H9 (cell line): ENCODE measurements around the gene MEIOSIN. TPM values are rescaled to one million over a fixed set of nuclear protein-coding genes. Genes with fewer than 3 reads are reported as not detected.

ENCODE experiments used
- DNase-seq: peaks from one replicate; pipeline ENCODE4 v3.0.0-alpha.2; 2017
- H2AFZ ChIP-seq: one replicate; pipeline ENCODE4 v1.6.1; 2013; ENCODE audit warnings: mild to moderate bottlenecking, low read length, control low read depth, moderate library complexity
- H2AK5ac ChIP-seq: 2 replicates; pipeline ENCODE4 v1.6.1; 2013; ENCODE audit warnings: low read length, control low read depth, mixed read lengths; ENCODE audit not compliant: insufficient read length
- H2BK120ac ChIP-seq: one replicate; pipeline ENCODE4 v1.6.1; 2013; ENCODE audit warnings: low read depth, mild to moderate bottlenecking, low read length, control low read depth, inconsistent platforms; ENCODE audit not compliant: poor library complexity, severe bottlenecking
- H2BK12ac ChIP-seq: 2 replicates; pipeline ENCODE4 v1.6.1; 2013; ENCODE audit warnings: low read length, control low read depth, mixed read lengths, low read depth; ENCODE audit not compliant: insufficient read length
- H2BK15ac ChIP-seq: 2 replicates; pipeline ENCODE4 v1.6.1; 2013; ENCODE audit warnings: low read depth, low read length, control low read depth
- H2BK20ac ChIP-seq: one replicate; pipeline ENCODE4 v1.6.1; 2013; ENCODE audit warnings: low read depth, mild to moderate bottlenecking, low read length, control low read depth, inconsistent platforms; ENCODE audit not compliant: poor library complexity, severe bottlenecking
- H2BK5ac ChIP-seq: 2 replicates; pipeline ENCODE4 v1.6.1; 2013; ENCODE audit warnings: low read length, control low read depth, mixed read lengths; ENCODE audit not compliant: insufficient read length
- H3K14ac ChIP-seq: 2 replicates; pipeline ENCODE4 v1.6.1; 2013; ENCODE audit warnings: low read length, control low read depth; ENCODE audit not compliant: insufficient read depth
- H3K18ac ChIP-seq: 2 replicates; pipeline ENCODE4 v1.6.1; 2013; ENCODE audit warnings: low read depth, mild to moderate bottlenecking, mixed read lengths, low read length, control low read depth; ENCODE audit not compliant: insufficient read length
- H3K23ac ChIP-seq: 2 replicates; pipeline ENCODE4 v1.6.1; 2013; ENCODE audit warnings: low read length, control low read depth, mixed read lengths, low read depth; ENCODE audit not compliant: insufficient read length
- H3K23me2 ChIP-seq: 2 replicates; pipeline ENCODE4 v1.6.1; 2013; ENCODE audit warnings: low read depth, mild to moderate bottlenecking, mixed read lengths, low read length, control low read depth; ENCODE audit not compliant: insufficient read length, poor library complexity, severe bottlenecking
- H3K27ac ChIP-seq: 2 replicates; pipeline ENCODE4 v1.5.1; 2013; ENCODE audit warnings: low read length, control low read depth, mixed read lengths, low read depth; ENCODE audit not compliant: insufficient read length
- H3K27me3 ChIP-seq: 2 replicates; pipeline ENCODE4 v1.6.1; 2013; ENCODE audit warnings: low read length, control low read depth, inconsistent platforms; ENCODE audit not compliant: insufficient read depth
- H3K4ac ChIP-seq: 2 replicates; pipeline ENCODE4 v1.6.1; 2013; ENCODE audit warnings: low read depth, mild to moderate bottlenecking, control low read depth, inconsistent platforms, low read length, moderate library complexity
- H3K4me1 ChIP-seq: 2 replicates; pipeline ENCODE4 v1.6.1; 2013; ENCODE audit warnings: low read length, control low read depth, inconsistent platforms; ENCODE audit not compliant: insufficient read depth
- H3K4me2 ChIP-seq: 2 replicates; pipeline ENCODE4 v1.6.1; 2013; ENCODE audit warnings: low read length, control low read depth, mixed read lengths; ENCODE audit not compliant: insufficient read length, insufficient read depth
- H3K56ac ChIP-seq: 2 replicates; pipeline ENCODE4 v1.6.1; 2013; ENCODE audit warnings: low read depth, mild to moderate bottlenecking, mixed read lengths, low read length, control low read depth; ENCODE audit not compliant: insufficient read length
- H3K79me1 ChIP-seq: 2 replicates; pipeline ENCODE4 v1.6.1; 2013; ENCODE audit warnings: low read depth, mild to moderate bottlenecking, moderate library complexity, low read length, control low read depth, inconsistent platforms; ENCODE audit not compliant: insufficient read depth, poor library complexity, severe bottlenecking
- H3K79me2 ChIP-seq: 2 replicates; pipeline ENCODE4 v1.6.1; 2013; ENCODE audit warnings: low read length, control low read depth, inconsistent platforms; ENCODE audit not compliant: insufficient read depth
- H3K9ac ChIP-seq: 2 replicates; pipeline ENCODE4 v1.6.1; 2013; ENCODE audit warnings: low read length, control low read depth, mixed read lengths; ENCODE audit not compliant: insufficient read length; ENCODE audit errors: extremely low read depth
- H3K9me3 ChIP-seq: one replicate; pipeline ENCODE4 v1.6.1; 2013; ENCODE audit warnings: low read depth, low read length, inconsistent platforms; ENCODE audit not compliant: control insufficient read depth
- H3T11ph ChIP-seq: one replicate; pipeline ENCODE4 v1.6.1; 2013; ENCODE audit warnings: mild to moderate bottlenecking, low read length, control low read depth, inconsistent platforms
- H4K20me1 ChIP-seq: one replicate; pipeline ENCODE4 v1.6.1; 2013; ENCODE audit not compliant: control insufficient read depth, insufficient read length, insufficient read depth
- H4K5ac ChIP-seq: 2 replicates; pipeline ENCODE4 v1.6.1; 2013; ENCODE audit warnings: low read depth, mild to moderate bottlenecking, mixed read lengths, low read length, control low read depth; ENCODE audit not compliant: insufficient read length
- H4K8ac ChIP-seq: replicated peaks from 2 replicates; pipeline ENCODE4 v1.6.1; 2013; ENCODE audit warnings: low read length, control low read depth, mixed read lengths, low read depth; ENCODE audit not compliant: insufficient read length
- H4K91ac ChIP-seq: 2 replicates; pipeline ENCODE4 v1.6.1; 2013; ENCODE audit warnings: low read depth, mild to moderate bottlenecking, moderate library complexity, mixed read lengths, low read length, control low read depth; ENCODE audit not compliant: insufficient read length
- H3K27ac Mint-ChIP-seq, 3 experiments: 2 replicates in 2 of 3; 3 replicates in 1 of 3; pipeline ENCODE4 v1.8.0; 2020 to 2021; ENCODE audit warnings: mixed read lengths in 3 of 3, mild to moderate bottlenecking in 1 of 3, moderate library complexity in 1 of 3
- H3K27me3 Mint-ChIP-seq: 2 replicates; pipeline ENCODE4 v1.8.0; 2021; ENCODE audit warnings: low read depth, mild to moderate bottlenecking, moderate library complexity, mixed read lengths
- H3K36me3 Mint-ChIP-seq, 3 experiments: 2 replicates in 2 of 3; 3 replicates in 1 of 3; pipeline ENCODE4 v1.8.0; 2020 to 2021; ENCODE audit warnings: low read depth in 3 of 3, mixed read lengths in 3 of 3; ENCODE audit not compliant: insufficient read depth in 1 of 3
- H3K4me1 Mint-ChIP-seq, 2 experiments: 2 replicates each; pipeline ENCODE4 v1.8.0; 2020; ENCODE audit warnings: mixed read lengths in 2 of 2
- H3K4me3 Mint-ChIP-seq, 2 experiments: 2 replicates in 1 of 2; 3 replicates in 1 of 2; pipeline ENCODE4 v1.8.0; 2020 to 2021; ENCODE audit warnings: mild to moderate bottlenecking in 2 of 2, mixed read lengths in 2 of 2, moderate library complexity in 1 of 2
- H3K9me3 Mint-ChIP-seq, 2 experiments: 2 replicates in 1 of 2; 3 replicates in 1 of 2; pipeline ENCODE4 v1.8.0; 2020; ENCODE audit warnings: mild to moderate bottlenecking in 2 of 2, mixed read lengths in 2 of 2, moderate library complexity in 1 of 2
- CTCF ChIP-seq: fragments of 200-600 bp; sonication (generic); conservative IDR thresholded peaks from 3 replicates; pipeline ENCODE4 v1.8.0; 2021; ENCODE audit warnings: antibody characterized with exemption, mild to moderate bottlenecking
- WGBS: extraction: QIAGEN DNeasy Blood & Tissue Kit; methylation state at CpG from one replicate; pipeline ENCODE4 v1.1.7; 2013; ENCODE audit warnings: missing lambda C conversion rate, low lambda C conversion rate, mixed read lengths; ENCODE audit not compliant: insufficient read length; ENCODE audit errors: extremely low coverage; 5-methylcytosine and 5-hydroxymethylcytosine counted together
- total RNA-seq: library from RNA; stranded (reverse); gene quantifications from 2 replicates; pipeline ENCODE4 v1.2.1, GENCODE V29; 2021

The MEIOSIN gene
- total RNA-seq, 1 experiment from 2014 or later, result not detected

GRCh38 chr19:45773384-45773783 is 40.1 kb downstream of the MEIOSIN start:
- Histone ChIP-seq H2BK120ac (no peak overlapping the region), H3K18ac (no peak overlapping the region), H3K9me3 (no peaks in the 10 kb centered on the region), H3K4me1 (no peaks in the 10 kb centered on the region), H3T11ph (no peak overlapping the region), H3K23me2 (peaks cover 9% of the 10 kb centered on the region), H3K4ac (no peak overlapping the region), H2BK12ac (no peak overlapping the region), H4K8ac (no peak overlapping the region), H3K79me1 (no peaks in the 10 kb centered on the region), H2BK5ac (no peak overlapping the region), H4K91ac (no peak overlapping the region), H3K27ac (no peak overlapping the region), H3K79me2 (no peaks in the 10 kb centered on the region), H3K23ac (no peak overlapping the region), H3K4me2 (no peak overlapping the region), H4K5ac (no peak overlapping the region), H3K27me3 (no peaks in the 10 kb centered on the region), H3K56ac (no peak overlapping the region), H3K9ac (no peak overlapping the region), H2BK20ac (no peak overlapping the region), H4K20me1 (no peaks in the 10 kb centered on the region), H3K14ac (no peak overlapping the region), H2BK15ac (no peak overlapping the region), H2AFZ (no peak overlapping the region), H2AK5ac (no peak overlapping the region)
- no peak overlapping the region for H3K27ac Mint-ChIP-seq
- TF ChIP-seq CTCF, result no peak
- peaks cover 3% of the 10 kb centered on the region for H3K27me3 Mint-ChIP-seq
- no peak for DNase-seq
- peaks cover 7 to 13% of the 10 kb centered on the region in 2 experiments for H3K4me1 Mint-ChIP-seq
- WGBS, result no CpG with 5 or more reads among the region's 2 CpGs
- H3K36me3 Mint-ChIP-seq, result peaks cover 14 to 44% (median 35%) of the 10 kb centered on the region in 3 experiments
- peak overlapping the region in 1 of 2 experiments; percentile 19; a peak in 1 of 5 replicates for H3K4me3 Mint-ChIP-seq
- H3K9me3 Mint-ChIP-seq, result no peaks in the 10 kb centered on the region; a peak in 1 of 5 replicates
